Muscle of leg (tissue), 11 donors: ENCODE measurements around the gene PMFBP1. TPM values are rescaled to one million over a fixed set of nuclear protein-coding genes. Genes with fewer than 3 reads are reported as not detected.

Experiments
- DNase-seq: peaks from one replicate; pipeline ENCODE4 v3.0.0; 2013
- H3K27ac ChIP-seq: one replicate; pipeline ENCODE4 v1.5.1; 2013; ENCODE audit warnings: mild to moderate bottlenecking, low read length, control low read depth
- H3K27me3 ChIP-seq: one replicate; pipeline ENCODE4 v1.6.1; 2013; ENCODE audit warnings: low read length; ENCODE audit not compliant: control insufficient read depth, insufficient read depth
- H3K36me3 ChIP-seq: one replicate; pipeline ENCODE4 v1.6.1; 2013; ENCODE audit warnings: low read length; ENCODE audit not compliant: control insufficient read depth, insufficient read depth
- H3K4me1 ChIP-seq: one replicate; pipeline ENCODE4 v1.6.1; 2013; ENCODE audit warnings: low read length; ENCODE audit not compliant: control insufficient read depth, insufficient read depth
- H3K4me3 ChIP-seq: one replicate; pipeline ENCODE4 v1.5.1; 2013; ENCODE audit warnings: low read length, control low read depth
- H3K9me3 ChIP-seq: replicated peaks from 2 replicates; pipeline ENCODE4 v1.6.1; 2013; ENCODE audit warnings: low read depth, low read length; ENCODE audit not compliant: control insufficient read depth
- WGBS: methylation state at CpG from one replicate; pipeline ENCODE4 v1.1.5; 2013; ENCODE audit warnings: missing lambda C conversion rate; ENCODE audit not compliant: insufficient coverage; 5-methylcytosine and 5-hydroxymethylcytosine counted together
- polyA plus RNA-seq, 8 donors: library from polyadenylated mRNA; unstranded; fragments of 120-200 nt; gene quantifications; one replicate each; pipeline versions ENCODE4 v1.2.1 to v1.2.3, GENCODE V29; 2013; ENCODE audit warnings: inconsistent platforms in 1 of 8, low replicate concordance in 1 of 8; ENCODE audit not compliant: insufficient read length in 8 of 8, insufficient read depth in 1 of 8
- total RNA-seq: library from RNA; stranded (reverse); fragments of 120-200 nt; gene quantifications from one replicate; pipeline ENCODE4 v1.2.4, GENCODE V29; 2013

Gene PMFBP1
- total and polyA plus RNA-seq, 9 donors = 0.40 to 3.7 (median 1.6) TPM

DNA sequence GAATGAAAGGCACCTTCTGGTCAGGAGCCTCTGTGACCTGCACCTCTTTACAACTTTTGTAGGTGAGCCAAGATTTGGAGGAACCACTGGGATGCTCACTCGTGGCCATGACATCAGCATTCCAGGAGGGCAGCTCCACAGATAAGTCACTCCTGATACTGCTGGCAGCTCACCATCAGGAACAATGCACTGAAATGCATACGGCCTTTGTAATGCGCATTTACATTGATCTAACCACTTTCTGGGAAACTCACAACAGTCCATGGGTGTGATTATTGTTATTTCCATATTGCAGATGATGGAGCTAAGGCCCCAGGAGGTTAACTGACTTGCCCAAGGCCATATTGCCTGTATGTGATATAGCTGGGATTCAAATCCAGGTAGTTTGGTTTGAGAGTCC, 34.3 kb upstream of the PMFBP1 start:
- H3K36me3 ChIP-seq = no peaks in the 10 kb centered on the region
- no peak overlapping the region for H3K4me3 ChIP-seq
- no peaks in the 10 kb centered on the region for H3K9me3 ChIP-seq
- DNase-seq = no peak
- H3K4me1 ChIP-seq = no peaks in the 10 kb centered on the region
- H3K27me3 ChIP-seq = no peaks in the 10 kb centered on the region
- no peak overlapping the region for H3K27ac ChIP-seq
- 83% methylated on average over 1 of the region's 3 CpGs for WGBS

DNA sequence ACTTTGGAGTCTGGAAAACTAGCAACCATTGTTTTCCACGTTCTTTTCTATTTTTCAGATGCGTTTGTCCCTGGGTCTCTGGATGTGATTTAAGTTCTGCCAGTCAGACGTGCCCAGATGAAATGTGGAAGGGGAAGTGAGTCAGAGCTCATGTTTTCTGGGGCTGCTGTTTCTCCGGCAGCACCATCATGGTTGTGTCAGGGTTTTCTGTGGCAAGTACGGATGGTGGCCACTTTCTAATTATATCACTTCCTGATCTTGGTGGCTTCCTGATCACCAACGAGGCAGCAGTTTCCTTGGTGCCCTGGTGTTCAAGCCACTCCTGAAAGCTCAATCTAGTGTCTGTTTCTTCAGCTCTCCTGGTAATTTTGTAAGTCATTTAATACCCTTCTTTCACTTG, 31.4 kb upstream of the PMFBP1 start:
- H3K27ac ChIP-seq = peak overlapping the region; percentile 9
- no peaks in the 10 kb centered on the region for H3K9me3 ChIP-seq
- peak; percentile 40 for DNase-seq
- H3K4me3 ChIP-seq = no peak overlapping the region
- H3K4me1 ChIP-seq = peaks cover 4% of the 10 kb centered on the region
- WGBS = 67% methylated on average over 1 of the region's 6 CpGs
- no peaks in the 10 kb centered on the region for H3K27me3 ChIP-seq
- H3K36me3 ChIP-seq = no peaks in the 10 kb centered on the region

DNA sequence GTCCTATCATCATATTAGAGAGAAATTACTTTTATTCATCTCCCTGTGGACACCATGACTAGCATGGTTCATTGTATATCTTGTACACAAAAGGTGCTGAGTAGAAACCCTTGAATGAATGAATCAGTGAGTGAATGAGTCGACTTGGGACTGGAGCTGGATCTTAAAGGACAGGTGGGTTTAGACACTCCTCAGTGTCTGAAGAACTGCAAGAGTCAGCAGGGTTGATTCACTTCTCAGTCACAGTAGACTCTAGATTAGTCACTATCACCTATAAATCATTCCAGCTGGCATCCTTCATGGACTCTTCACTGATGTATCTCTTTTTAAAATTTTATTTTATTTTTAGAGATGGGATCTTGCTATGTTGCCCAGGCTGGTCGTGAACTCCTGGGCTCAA, 30.1 kb upstream of the PMFBP1 start:
- Histone ChIP-seq H3K36me3 (no peaks in the 10 kb centered on the region), H3K9me3 (no peaks in the 10 kb centered on the region), H3K27me3 (no peaks in the 10 kb centered on the region), H3K27ac (no peak overlapping the region), H3K4me3 (no peak overlapping the region), H3K4me1 (peaks cover 12% of the 10 kb centered on the region)
- no peak for DNase-seq
- WGBS = 71% methylated on average over 1 of the region's 2 CpGs

DNA sequence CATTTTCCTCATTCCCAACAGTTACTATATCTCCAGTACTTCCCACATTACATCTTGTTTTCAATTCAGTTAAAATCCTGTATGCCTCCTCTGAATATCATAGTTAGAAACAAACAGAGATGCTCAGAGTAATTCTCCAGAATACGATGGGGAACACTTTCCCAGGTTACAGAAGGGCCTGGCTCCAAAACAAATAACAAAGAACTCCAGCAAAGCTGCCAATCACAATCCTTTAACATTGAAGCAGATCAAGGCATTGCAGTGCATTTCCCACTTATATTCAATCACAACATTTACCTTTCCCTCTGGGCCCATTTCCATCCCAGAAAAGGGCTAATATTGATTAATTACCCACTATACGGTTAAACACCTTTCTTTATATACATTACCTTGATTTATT, 29.4 kb upstream of the PMFBP1 start:
- Histone ChIP-seq H3K36me3 (no peaks in the 10 kb centered on the region), H3K4me3 (no peak overlapping the region), H3K4me1 (peaks cover 12% of the 10 kb centered on the region), H3K27me3 (no peaks in the 10 kb centered on the region), H3K27ac (no peak overlapping the region), H3K9me3 (no peaks in the 10 kb centered on the region)
- 40% methylated on average over 1 of the region's 2 CpGs for WGBS
- DNase-seq = no peak

DNA sequence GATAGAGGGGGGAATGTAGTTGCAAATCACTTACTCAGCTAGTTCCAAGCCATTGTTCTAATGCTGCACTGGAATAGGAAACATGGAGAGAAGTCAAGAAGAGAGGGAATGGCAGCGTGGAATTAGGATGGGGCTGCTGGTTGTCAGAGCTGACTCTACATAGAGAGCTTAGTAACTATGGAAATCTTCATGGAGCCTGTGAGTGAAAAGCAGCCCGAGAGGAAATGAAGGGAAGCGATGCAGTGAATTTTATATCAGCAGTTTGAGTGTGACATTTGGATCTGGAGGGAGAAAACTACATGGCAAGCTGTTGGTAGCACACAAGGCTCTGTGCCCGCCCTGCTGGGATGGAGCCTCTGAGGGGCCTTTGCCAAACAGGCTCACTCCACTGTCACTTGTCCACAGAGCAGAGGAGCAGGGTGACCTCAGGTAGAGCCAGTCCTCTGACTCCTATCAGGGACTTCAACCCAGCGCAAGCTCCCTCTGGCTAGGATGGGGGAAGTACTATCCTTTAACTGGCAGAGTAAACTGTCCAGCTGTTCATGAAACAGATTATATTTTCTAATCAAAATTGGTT, 27.9 kb upstream of the PMFBP1 start:
- Histone ChIP-seq H3K27ac (no peak overlapping the region), H3K4me1 (peaks cover 12% of the 10 kb centered on the region), H3K4me3 (no peak overlapping the region), H3K9me3 (no peaks in the 10 kb centered on the region), H3K27me3 (no peaks in the 10 kb centered on the region), H3K36me3 (no peaks in the 10 kb centered on the region)
- peak; percentile 33 for DNase-seq
- WGBS = 77% methylated on average over 4 of the region's 5 CpGs

DNA sequence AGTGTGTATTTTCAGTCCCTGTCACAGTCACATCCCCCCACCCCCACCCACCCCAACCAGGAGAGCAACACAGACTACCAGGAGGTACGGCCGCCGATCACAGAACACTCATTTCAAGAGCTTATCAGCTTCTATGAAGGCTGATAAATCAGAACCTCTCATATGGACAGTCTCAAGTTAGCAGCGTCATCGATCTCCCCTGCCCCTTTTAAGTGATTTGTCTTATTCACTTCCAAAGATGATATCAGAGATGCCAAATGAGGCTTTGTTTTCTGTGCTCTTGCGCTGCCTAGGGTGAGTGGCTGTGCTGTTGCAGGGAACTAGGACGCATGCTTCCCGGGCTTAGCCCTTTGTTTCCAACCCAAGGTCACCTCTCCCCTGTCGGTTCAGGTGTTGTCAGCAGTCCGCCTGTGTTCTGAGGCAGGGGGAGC, 26.8 kb upstream of the PMFBP1 start:
- Histone ChIP-seq H3K4me1 (peaks cover 12% of the 10 kb centered on the region), H3K27ac (no peak overlapping the region), H3K9me3 (no peaks in the 10 kb centered on the region), H3K27me3 (no peaks in the 10 kb centered on the region), H3K36me3 (no peaks in the 10 kb centered on the region), H3K4me3 (no peak overlapping the region)
- no peak for DNase-seq
- WGBS = 62% methylated on average over 4 of the region's 10 CpGs

DNA sequence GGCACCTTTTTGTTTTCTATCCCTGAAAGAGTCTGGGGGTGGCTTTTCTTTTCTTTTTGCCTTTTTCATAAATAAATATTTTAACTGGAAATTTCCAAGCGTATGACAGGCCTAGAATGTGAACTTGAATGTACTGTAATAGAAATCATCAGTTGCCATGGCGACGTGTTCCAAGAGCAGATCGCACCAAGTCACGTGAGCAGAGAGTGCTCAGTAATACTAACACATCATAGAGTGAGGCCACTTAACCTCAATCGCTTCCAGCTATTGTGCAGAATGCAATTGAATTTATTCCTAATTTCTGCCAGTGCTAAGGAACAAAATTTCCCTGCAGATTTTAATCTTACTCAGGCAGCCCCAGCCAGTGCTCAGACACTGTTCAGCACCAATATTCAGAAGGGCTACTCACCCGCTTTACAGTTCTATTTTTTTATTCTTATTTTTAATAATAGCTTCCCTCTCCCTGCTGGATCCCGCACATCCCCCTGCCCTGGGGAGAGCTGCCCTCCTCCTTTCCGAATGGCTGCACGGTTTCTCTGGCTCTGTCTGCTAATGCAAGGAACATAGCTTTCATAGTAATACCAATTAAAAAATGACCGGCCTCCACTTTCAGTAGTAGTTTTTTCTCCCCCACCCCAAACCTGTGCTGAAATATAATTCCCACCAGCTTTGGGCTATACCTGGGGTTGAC, 26.2 kb upstream of the PMFBP1 start:
- peak overlapping the region; percentile 37 for H3K27ac ChIP-seq
- peak; percentile 97 for DNase-seq
- no peaks in the 10 kb centered on the region for H3K9me3 ChIP-seq
- no peaks in the 10 kb centered on the region for H3K27me3 ChIP-seq
- no peaks in the 10 kb centered on the region for H3K36me3 ChIP-seq
- peaks cover 12% of the 10 kb centered on the region for H3K4me1 ChIP-seq
- H3K4me3 ChIP-seq = no peak overlapping the region
- WGBS = 35% methylated on average over 7 of the region's 11 CpGs

DNA sequence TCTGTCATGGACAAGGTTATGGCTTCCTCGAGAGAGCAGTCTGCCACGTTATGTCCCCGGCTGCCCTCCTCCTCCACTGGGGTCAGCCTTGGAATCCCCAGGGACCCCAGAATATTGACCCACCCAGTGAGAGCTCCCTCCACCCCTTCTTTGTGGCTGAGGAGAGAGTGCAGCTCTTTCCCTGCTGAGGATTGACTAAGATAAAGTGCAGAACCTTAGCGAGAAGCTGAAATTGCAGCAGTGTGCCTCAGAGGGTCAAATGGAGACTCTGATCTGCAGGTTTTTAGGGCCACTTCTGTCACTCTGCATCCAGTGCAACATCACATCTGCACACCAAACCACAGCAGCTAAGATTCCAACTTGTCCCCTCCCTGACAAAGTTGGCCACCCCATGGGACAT, 25.6 kb upstream of the PMFBP1 start:
- Histone ChIP-seq H3K36me3 (no peaks in the 10 kb centered on the region), H3K9me3 (no peaks in the 10 kb centered on the region), H3K4me1 (peaks cover 12% of the 10 kb centered on the region), H3K27ac (peak overlapping the region; percentile 37), H3K4me3 (no peak overlapping the region), H3K27me3 (no peaks in the 10 kb centered on the region)
- no peak for DNase-seq
- WGBS = no CpG with 5 or more reads among the region's 4 CpGs

DNA sequence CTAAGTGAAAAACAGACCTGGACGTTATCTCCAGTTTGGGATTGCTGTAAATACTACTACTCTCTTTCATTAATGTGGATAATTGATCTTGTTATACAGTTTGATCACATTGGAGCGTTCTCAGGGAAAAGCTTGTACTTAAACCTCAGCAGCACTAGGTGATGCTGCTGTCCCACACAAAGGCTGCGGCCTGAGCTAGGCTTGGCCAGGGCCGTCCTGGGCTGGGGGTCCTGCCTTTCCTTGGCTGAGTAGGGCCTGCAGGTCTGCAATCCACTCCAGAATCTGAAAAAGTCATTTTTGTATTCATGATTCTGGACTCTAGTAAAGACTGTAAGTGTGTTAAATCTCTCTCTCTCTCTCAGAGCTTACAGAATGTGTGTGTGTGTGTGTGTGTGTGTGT, 23.7 kb upstream of the PMFBP1 start:
- H3K36me3 ChIP-seq = no peaks in the 10 kb centered on the region
- no peaks in the 10 kb centered on the region for H3K9me3 ChIP-seq
- no peaks in the 10 kb centered on the region for H3K27me3 ChIP-seq
- 60% methylated on average over 2 of the region's 4 CpGs for WGBS
- H3K4me3 ChIP-seq = no peak overlapping the region
- peak; percentile 43 for DNase-seq
- H3K27ac ChIP-seq = no peak overlapping the region
- peaks cover 12% of the 10 kb centered on the region for H3K4me1 ChIP-seq

DNA sequence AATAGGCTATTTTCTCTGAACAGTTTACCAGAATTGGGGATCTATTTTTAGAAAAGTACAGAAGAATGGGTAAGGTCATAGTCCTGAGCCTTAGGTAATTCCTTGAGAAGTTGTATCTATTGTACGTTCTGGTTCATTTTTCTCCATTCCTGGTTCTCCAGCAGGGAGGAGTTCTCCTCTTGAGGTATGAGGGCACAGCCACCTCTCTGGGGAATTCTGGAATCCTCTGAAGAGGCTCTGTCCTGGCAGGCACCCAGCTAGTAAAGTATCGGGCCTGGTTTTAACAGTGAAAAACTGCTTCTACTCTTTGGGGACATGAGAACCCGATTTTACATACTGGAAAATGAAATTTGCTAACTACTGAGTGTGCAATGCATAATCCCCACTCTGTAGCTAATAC, 19.6 kb upstream of the PMFBP1 start:
- 40% methylated on average over 1 of the region's 3 CpGs for WGBS
- no peaks in the 10 kb centered on the region for H3K4me1 ChIP-seq
- no peak for DNase-seq
- H3K27me3 ChIP-seq = no peaks in the 10 kb centered on the region
- H3K4me3 ChIP-seq = no peak overlapping the region
- no peak overlapping the region for H3K27ac ChIP-seq
- no peaks in the 10 kb centered on the region for H3K36me3 ChIP-seq
- H3K9me3 ChIP-seq = no peaks in the 10 kb centered on the region
